ENCODE results near the gene GPR171.

GPR171 gene

GRCh38 chr3:151213151-151213550 is 10.1 kb upstream of the GPR171 start:
- no peak for FAIRE-seq

- no peak for FAIRE-seq
These were observed 7.8 kb upstream of the GPR171 start for GRCh38 chr3:151210676-151211381.

GRCh38 chr3:151209654-151210053 is 6.6 kb upstream of the GPR171 start:
- no peak for FAIRE-seq

- FAIRE-seq = no peak
These were observed 3.2 kb upstream of the GPR171 start for GRCh38 chr3:151206201-151206600.

- no peak for FAIRE-seq
These were observed 2.5 kb upstream of the GPR171 start for GRCh38 chr3:151205482-151205881.

GRCh38 chr3:151204530-151205402 is 1.8 kb upstream of the GPR171 start:
- FAIRE-seq = no peak

- FAIRE-seq = no peak
These were observed 1.8 kb downstream of the GPR171 start for GRCh38 chr3:151201051-151201730.

GRCh38 chr3:151200586-151200985 is 2.4 kb downstream of the GPR171 start:
- no peak for FAIRE-seq

- no peak for FAIRE-seq
These were observed 3.2 kb downstream of the GPR171 start for GRCh38 chr3:151199554-151200438.

GRCh38 chr3:151198849-151199248 is 4.2 kb downstream of the GPR171 start:
- no peak for FAIRE-seq

- FAIRE-seq = no peak
These were observed 4.8 kb downstream of the GPR171 start for GRCh38 chr3:151197981-151198767.

GRCh38 chr3:151197228-151197627 is 5.8 kb downstream of the GPR171 start:
- FAIRE-seq = no peak

GRCh38 chr3:151196434-151196833 is 6.6 kb downstream of the GPR171 start:
- no peak for FAIRE-seq

GRCh38 chr3:151195826-151196225 is 7.2 kb downstream of the GPR171 start:
- no peak for FAIRE-seq

GRCh38 chr3:151192545-151192944 is 10.5 kb downstream of the GPR171 start:
- no peak for FAIRE-seq

- no peak for FAIRE-seq
These were observed 11.9 kb downstream of the GPR171 start for GRCh38 chr3:151191095-151191494.

- FAIRE-seq = no peak
These were observed 19.7 kb downstream of the GPR171 start for GRCh38 chr3:151183265-151183671.

GRCh38 chr3:151182349-151183079 is 20.5 kb downstream of the GPR171 start:
- no peak for FAIRE-seq

GRCh38 chr3:151178208-151178845 is 24.7 kb downstream of the GPR171 start:
- FAIRE-seq = no peak

GRCh38 chr3:151175952-151176351 is 27.1 kb downstream of the GPR171 start:
- no peak for FAIRE-seq

All from islet of Langerhans (tissue), 1 donor.